Fibroblast of the aortic adventitia (primary cell): ENCODE data around the gene SPAG9. TPM values are rescaled to one million over a fixed set of nuclear protein-coding genes. Genes with fewer than 3 reads are reported as not detected.
"Not testable (repeated sequence)": the region's sequence is repeated elsewhere in the genome, so short reads cannot be mapped to it uniquely, and the experiment has no call there.

Source experiments
- DNase-seq: peaks from one replicate; pipeline ENCODE4 v3.0.0-alpha.2; 2010; ENCODE audit warnings: low read depth
- H3K4me3 ChIP-seq: 2 replicates; pipeline ENCODE4 v1.5.1; 2011; ENCODE audit warnings: low read depth, mild to moderate bottlenecking, control low read depth, low read length, moderate library complexity
- total RNA-seq: library from RNA; depleted of rRNA; stranded (reverse); fragments of >200 nt; gene quantifications from 2 replicates; pipeline ENCODE4 v1.2.3, GENCODE V29; 2012; ENCODE audit warnings: low replicate concordance
- TF ChIP-seq, protein P1 (sequence below): IDR thresholded peaks from 2 replicates; pipeline ENCODE4 v1.5.1; 2011; ENCODE audit warnings: mild to moderate bottlenecking, low read length, control low read depth, inconsistent platforms; ENCODE audit not compliant: insufficient read depth

Gene SPAG9
- total RNA-seq, 1 donor: 135 TPM

DNA sequence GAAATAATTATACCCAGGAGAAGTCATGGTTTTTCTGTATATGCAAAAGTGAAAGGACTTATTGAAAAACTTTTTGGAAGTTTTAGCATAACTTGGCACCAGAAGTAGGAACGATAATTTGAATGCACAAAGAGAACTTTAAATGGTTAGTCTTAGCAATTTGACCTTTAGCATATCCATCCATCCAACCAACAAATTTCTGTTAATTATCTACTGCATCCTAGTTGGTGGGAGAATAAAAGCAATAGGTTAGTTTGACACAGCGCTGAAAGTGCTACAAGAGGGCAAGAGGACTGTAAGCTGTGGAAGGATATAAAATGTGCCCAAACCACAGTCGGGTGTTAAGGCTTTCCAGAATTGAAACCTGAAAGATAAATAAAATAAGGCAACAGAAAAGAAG, 17.6 kb downstream of the SPAG9 start:
- no peak for DNase-seq
- TF ChIP-seq, protein P1, sequence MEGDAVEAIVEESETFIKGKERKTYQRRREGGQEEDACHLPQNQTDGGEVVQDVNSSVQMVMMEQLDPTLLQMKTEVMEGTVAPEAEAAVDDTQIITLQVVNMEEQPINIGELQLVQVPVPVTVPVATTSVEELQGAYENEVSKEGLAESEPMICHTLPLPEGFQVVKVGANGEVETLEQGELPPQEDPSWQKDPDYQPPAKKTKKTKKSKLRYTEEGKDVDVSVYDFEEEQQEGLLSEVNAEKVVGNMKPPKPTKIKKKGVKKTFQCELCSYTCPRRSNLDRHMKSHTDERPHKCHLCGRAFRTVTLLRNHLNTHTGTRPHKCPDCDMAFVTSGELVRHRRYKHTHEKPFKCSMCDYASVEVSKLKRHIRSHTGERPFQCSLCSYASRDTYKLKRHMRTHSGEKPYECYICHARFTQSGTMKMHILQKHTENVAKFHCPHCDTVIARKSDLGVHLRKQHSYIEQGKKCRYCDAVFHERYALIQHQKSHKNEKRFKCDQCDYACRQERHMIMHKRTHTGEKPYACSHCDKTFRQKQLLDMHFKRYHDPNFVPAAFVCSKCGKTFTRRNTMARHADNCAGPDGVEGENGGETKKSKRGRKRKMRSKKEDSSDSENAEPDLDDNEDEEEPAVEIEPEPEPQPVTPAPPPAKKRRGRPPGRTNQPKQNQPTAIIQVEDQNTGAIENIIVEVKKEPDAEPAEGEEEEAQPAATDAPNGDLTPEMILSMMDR: no peak
- H3K4me3 ChIP-seq: no peak overlapping the region

- TF ChIP-seq, protein P1: no peak
- DNase-seq: no peak
- no peak overlapping the region for H3K4me3 ChIP-seq
Observed at GRCh38 chr17:51097708-51098446, 22.8 kb downstream of the SPAG9 start.

GRCh38 chr17:51091635-51092034, 29.0 kb downstream of the SPAG9 start:
- no peak for DNase-seq
- H3K4me3 ChIP-seq: no peak overlapping the region
- TF ChIP-seq, protein P1: no peak

DNA sequence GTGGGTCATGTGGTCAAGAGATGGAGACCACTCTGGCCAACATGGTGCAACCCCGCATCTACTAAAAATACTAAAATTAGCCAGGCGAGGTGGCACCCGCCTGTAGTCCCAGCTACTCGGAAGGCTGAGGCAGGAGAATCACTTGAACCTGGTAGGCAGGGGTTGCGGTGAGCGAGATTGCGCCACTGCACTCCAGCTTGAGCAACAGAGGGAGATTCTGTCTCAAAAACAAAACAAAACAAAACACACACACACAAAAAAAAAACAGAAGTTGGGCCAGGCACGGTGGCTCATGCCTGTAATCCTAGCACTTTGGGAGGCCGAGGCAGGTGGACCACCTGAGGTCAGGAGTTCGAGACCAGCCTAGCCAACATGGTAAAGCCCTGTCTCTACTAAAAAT, 31.8 kb downstream of the SPAG9 start:
- DNase-seq, H3K4me3 ChIP-seq: not testable (repeated sequence)

- TF ChIP-seq, protein P1: no peak
- no peak for DNase-seq
- no peak overlapping the region for H3K4me3 ChIP-seq
Observed at GRCh38 chr17:51088287-51088686, 32.4 kb downstream of the SPAG9 start.

- TF ChIP-seq, protein P1: no peak
- no peak overlapping the region for H3K4me3 ChIP-seq
- peak; percentile 25 for DNase-seq
Observed at GRCh38 chr17:51087072-51087757, 33.5 kb downstream of the SPAG9 start.

GRCh38 chr17:51085150-51085805, 35.4 kb downstream of the SPAG9 start:
- peak overlapping the region; percentile 8 for H3K4me3 ChIP-seq
- peak; percentile 62 for DNase-seq
- TF ChIP-seq, protein P1: no peak
